ENCODE data around the gene DNAJC4. TPM values are rescaled to one million over a fixed set of nuclear protein-coding genes. Genes with fewer than 3 reads are reported as not detected.

Gene DNAJC4
- total RNA-seq, 3 donors from 2014 or later: 43.6 to 57.6 (median 50.7) TPM

GRCh38 chr11:64235437-64236161 lies 5.3 kb downstream of the DNAJC4 start:
- peak in 1 of 3 donors; percentile 51 for DNase-seq
- no peak for TF ChIP-seq CTCF (IDR thresholded peaks at IDR 0.05)
- Histone ChIP-seq H3K4me3 (no peak overlapping the region), H3K4me1 (ENCODE audit: low read depth) (peaks cover 49% of the 10 kb centered on the region), H3K36me3 (ENCODE audit: low read depth) (no peaks in the 10 kb centered on the region), H3K9me3 (no peaks in the 10 kb centered on the region)
- intact Hi-C loops (cut with DNase I, micrococcal nuclease): no loop called here
- ATAC-seq: no peak

- DNase-seq (peak; percentile 91 to 92 (median 92)), ATAC-seq (peak; percentile 34)
- TF ChIP-seq CTCF (IDR thresholded peaks at IDR 0.05): no peak
- no peaks in the 10 kb centered on the region for H3K36me3 ChIP-seq (ENCODE audit: low read depth)
- H3K4me1 ChIP-seq (ENCODE audit: low read depth): peaks cover 42% of the 10 kb centered on the region
- no peak overlapping the region for H3K4me3 ChIP-seq
- intact Hi-C loops (cut with DNase I, micrococcal nuclease): no loop called here
- H3K9me3 ChIP-seq: no peaks in the 10 kb centered on the region
Observed at GRCh38 chr11:64237484-64237951, 7.2 kb downstream of the DNAJC4 start.

GRCh38 chr11:64238076-64238475 lies 7.7 kb downstream of the DNAJC4 start:
- TF ChIP-seq CTCF (IDR thresholded peaks at IDR 0.05): no peak
- peaks cover 47% of the 10 kb centered on the region for H3K4me1 ChIP-seq (ENCODE audit: low read depth)
- H3K9me3 ChIP-seq: no peaks in the 10 kb centered on the region
- no peak overlapping the region for H3K4me3 ChIP-seq
- no peak for ATAC-seq
- H3K36me3 ChIP-seq (ENCODE audit: low read depth): no peaks in the 10 kb centered on the region
- intact Hi-C loops (cut with DNase I, micrococcal nuclease): no loop called here
- peak; percentile 31 to 71 (median 54) for DNase-seq

- DNase-seq (peak in 1 of 3 donors; percentile 26), ATAC-seq (no peak)
- no peaks in the 10 kb centered on the region for H3K36me3 ChIP-seq (ENCODE audit: low read depth)
- H3K4me1 ChIP-seq (ENCODE audit: low read depth): peaks cover 50% of the 10 kb centered on the region
- no peaks in the 10 kb centered on the region for H3K9me3 ChIP-seq
- no peak overlapping the region for H3K4me3 ChIP-seq
- no peak for TF ChIP-seq CTCF (IDR thresholded peaks at IDR 0.05)
- intact Hi-C loops (cut with DNase I, micrococcal nuclease): no loop called here
Observed at GRCh38 chr11:64238999-64239398, 8.7 kb downstream of the DNAJC4 start.

- Histone ChIP-seq H3K4me1 (ENCODE audit: low read depth) (peaks cover 53% of the 10 kb centered on the region), H3K9me3 (no peaks in the 10 kb centered on the region), H3K4me3 (no peak overlapping the region), H3K36me3 (ENCODE audit: low read depth) (no peaks in the 10 kb centered on the region)
- peak; percentile 3 for ATAC-seq
- intact Hi-C loops (cut with DNase I, micrococcal nuclease): loop anchor here in 1 of 2 donors (10.0 kb wide), 1 partner anchor 55 kb away; the partner anchor contains the start of gene STIP1
- DNase-seq: peak; percentile 24 to 70 (median 46)
- no peak for TF ChIP-seq CTCF (IDR thresholded peaks at IDR 0.05)
Observed at GRCh38 chr11:64239662-64240434, 9.5 kb downstream of the DNAJC4 start.
